GM19455 (cell line): ENCODE measurements around the gene PDE2A.
"Not testable (repeated sequence)": the region's sequence is repeated elsewhere in the genome, so short reads cannot be mapped to it uniquely, and the experiment has no call there.

ENCODE experiments used
- ATAC-seq: cut with Tn5 transposase; IDR thresholded peaks from one replicate; pipeline ENCODE4 v1.9.1; 2021; ENCODE audit not compliant: unreplicated experiment

The PDE2A gene

GRCh38 chr11:72578991-72579815 lies 95.0 kb downstream of the PDE2A start:
- no peak for ATAC-seq

GRCh38 chr11:72578566-72578965 lies 95.7 kb downstream of the PDE2A start:
- no peak for ATAC-seq

- no peak for ATAC-seq
Observed at GRCh38 chr11:72578051-72578450, 96.2 kb downstream of the PDE2A start.

- no peak for ATAC-seq
Observed at GRCh38 chr11:72577271-72577721, 96.9 kb downstream of the PDE2A start.

GRCh38 chr11:72576661-72577060 lies 97.6 kb downstream of the PDE2A start:
- no peak for ATAC-seq

GRCh38 chr11:72576243-72576595 lies 98.0 kb downstream of the PDE2A start:
- no peak for ATAC-seq

- no peak for ATAC-seq
Observed at GRCh38 chr11:72575533-72576242, 98.5 kb downstream of the PDE2A start.

GRCh38 chr11:72574548-72575460 lies 99.4 kb downstream of the PDE2A start:
- ATAC-seq, result no peak

- no peak for ATAC-seq
Observed at GRCh38 chr11:72573855-72574445, 100.3 kb downstream of the PDE2A start.

- no peak for ATAC-seq
Observed at GRCh38 chr11:72573072-72573854, 101.0 kb downstream of the PDE2A start.

- ATAC-seq, result not testable (repeated sequence)
Observed at GRCh38 chr11:72572540-72572939, 101.7 kb downstream of the PDE2A start.

- ATAC-seq, result no peak
Observed at GRCh38 chr11:72570893-72571661, 103.1 kb downstream of the PDE2A start.

- ATAC-seq, result no peak
Observed at GRCh38 chr11:72569966-72570892, 104.0 kb downstream of the PDE2A start.

GRCh38 chr11:72568861-72569260 lies 105.4 kb downstream of the PDE2A start:
- no peak for ATAC-seq

GRCh38 chr11:72562431-72562830 lies 111.8 kb downstream of the PDE2A start:
- no peak for ATAC-seq

GRCh38 chr11:72561856-72562255 lies 112.4 kb downstream of the PDE2A start:
- no peak for ATAC-seq

- not testable (repeated sequence) for ATAC-seq
Observed at GRCh38 chr11:72560864-72561263, 113.4 kb downstream of the PDE2A start.

GRCh38 chr11:72556433-72556832 lies 117.8 kb downstream of the PDE2A start:
- no peak for ATAC-seq
